Calu3 (cell line): Measurements from ENCODE around the gene SIGLEC6. TPM values are rescaled to one million over a fixed set of nuclear protein-coding genes. Genes with fewer than 3 reads are reported as not detected.

Experiments used
- BruUV-seq: library from RNA; stranded (reverse); fragments of 400-500 nt; replicated peaks from 2 replicates; lab custom pipeline; 2021; lab: Mats Ljungman, UMichigan
- CTCF ChIA-PET: fragments of 300-600 bp; sonication (Branson Sonifier 250); formaldehyde crosslinking; loops from one replicate; lab custom pipeline; 2022; ENCODE audit warnings: antibody characterized with exemption; lab: Charles Lee
- DNase-seq: peaks from one replicate; pipeline ENCODE4 v3.0.0; 2022
- H3K27ac Mint-ChIP-seq: one replicate; pipeline ENCODE4 v1.8.0; 2022; ENCODE audit warnings: mixed read lengths; ENCODE audit not compliant: unreplicated experiment
- H3K27me3 Mint-ChIP-seq: one replicate; pipeline ENCODE4 v1.8.0; 2022; ENCODE audit warnings: mixed read lengths; ENCODE audit not compliant: unreplicated experiment
- H3K36me3 Mint-ChIP-seq: one replicate; pipeline ENCODE4 v1.8.0; 2022; ENCODE audit warnings: mild to moderate bottlenecking, moderate library complexity, mixed read lengths; ENCODE audit not compliant: insufficient read depth, unreplicated experiment
- H3K4me1 Mint-ChIP-seq: one replicate; pipeline ENCODE4 v1.8.0; 2022; ENCODE audit warnings: mild to moderate bottlenecking, low read depth, mixed read lengths; ENCODE audit not compliant: unreplicated experiment
- H3K4me3 Mint-ChIP-seq: one replicate; pipeline ENCODE4 v1.8.0; 2022; ENCODE audit warnings: mild to moderate bottlenecking, low read depth, moderate library complexity, mixed read lengths; ENCODE audit not compliant: unreplicated experiment
- H3K9me3 Mint-ChIP-seq: one replicate; pipeline ENCODE4 v1.8.0; 2022; ENCODE audit warnings: low read depth, mixed read lengths; ENCODE audit not compliant: unreplicated experiment
- intact Hi-C: fragments of 100-400 bp; cut with micrococcal nuclease; formaldehyde crosslinking; loops from one replicate; pipeline ENCODE4 v1.10.0; 2022; ENCODE audit not compliant: unreplicated experiment
- total RNA-seq: library from RNA; stranded (reverse); gene quantifications from 2 replicates; pipeline ENCODE4 v1.2.3, GENCODE V29; 2022
- TF ChIP-seq, protein P1 (sequence below): fragments of 200-600 bp; IDR thresholded peaks from one replicate; pipeline ENCODE4 v1.8.0; 2022; ENCODE audit warnings: antibody characterized with exemption; ENCODE audit not compliant: unreplicated experiment

SIGLEC6 gene
- total RNA-seq, 1 experiment from 2014 or later: not detected

GRCh38 chr19:51489113-51489512 is 42.4 kb downstream of the SIGLEC6 start:
- Mint-ChIP-seq H3K36me3 (no peaks in the 10 kb centered on the region), H3K4me3 (no peak overlapping the region), H3K27me3 (peaks cover 27% of the 10 kb centered on the region), H3K27ac (no peak overlapping the region), H3K4me1 (no peaks in the 10 kb centered on the region), H3K9me3 (peaks cover 9% of the 10 kb centered on the region)
- intact Hi-C loops: no loop called here
- TF ChIP-seq, protein P1, sequence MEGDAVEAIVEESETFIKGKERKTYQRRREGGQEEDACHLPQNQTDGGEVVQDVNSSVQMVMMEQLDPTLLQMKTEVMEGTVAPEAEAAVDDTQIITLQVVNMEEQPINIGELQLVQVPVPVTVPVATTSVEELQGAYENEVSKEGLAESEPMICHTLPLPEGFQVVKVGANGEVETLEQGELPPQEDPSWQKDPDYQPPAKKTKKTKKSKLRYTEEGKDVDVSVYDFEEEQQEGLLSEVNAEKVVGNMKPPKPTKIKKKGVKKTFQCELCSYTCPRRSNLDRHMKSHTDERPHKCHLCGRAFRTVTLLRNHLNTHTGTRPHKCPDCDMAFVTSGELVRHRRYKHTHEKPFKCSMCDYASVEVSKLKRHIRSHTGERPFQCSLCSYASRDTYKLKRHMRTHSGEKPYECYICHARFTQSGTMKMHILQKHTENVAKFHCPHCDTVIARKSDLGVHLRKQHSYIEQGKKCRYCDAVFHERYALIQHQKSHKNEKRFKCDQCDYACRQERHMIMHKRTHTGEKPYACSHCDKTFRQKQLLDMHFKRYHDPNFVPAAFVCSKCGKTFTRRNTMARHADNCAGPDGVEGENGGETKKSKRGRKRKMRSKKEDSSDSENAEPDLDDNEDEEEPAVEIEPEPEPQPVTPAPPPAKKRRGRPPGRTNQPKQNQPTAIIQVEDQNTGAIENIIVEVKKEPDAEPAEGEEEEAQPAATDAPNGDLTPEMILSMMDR: no peak
- DNase-seq: no peak
- no TSS peak for BruUV-seq
- CTCF ChIA-PET: interaction anchor here (0.6 to 0.7 kb wide), 2 partner anchors 273 to 1066 kb away, joined by 4 to 8 read pairs; no protein-coding TSS in a partner anchor

DNA sequence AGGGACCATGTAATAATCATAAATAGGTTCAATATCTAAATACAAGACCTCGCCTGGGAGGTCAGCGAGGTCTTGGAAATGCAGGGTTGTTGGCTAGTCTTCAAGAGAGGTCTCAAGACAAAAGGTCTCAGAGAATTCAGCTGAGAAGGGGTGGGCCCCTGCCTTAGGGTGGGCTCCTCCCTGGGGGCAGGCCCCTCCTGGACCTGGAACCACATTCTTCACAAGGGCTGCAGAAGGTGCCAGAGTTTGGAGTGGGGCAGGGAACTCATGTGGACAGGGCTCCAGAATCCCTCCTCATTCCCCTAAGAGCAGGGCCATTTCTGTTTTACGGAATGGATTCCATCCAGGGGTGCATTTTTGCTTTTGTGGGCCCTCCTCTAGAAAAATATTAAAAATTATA is 43.0 kb downstream of the SIGLEC6 start:
- TF ChIP-seq, protein P1: no peak
- peaks cover 9% of the 10 kb centered on the region for H3K9me3 Mint-ChIP-seq
- CTCF ChIA-PET: interaction anchor here (0.5 kb wide), 1 partner anchor 200 kb away, joined by 3 read pairs; no protein-coding TSS in a partner anchor
- intact Hi-C loops: no loop called here
- no peak for DNase-seq
- no TSS peak for BruUV-seq
- H3K4me3 Mint-ChIP-seq: no peak overlapping the region
- H3K36me3 Mint-ChIP-seq: no peaks in the 10 kb centered on the region
- H3K27me3 Mint-ChIP-seq: peaks cover 24% of the 10 kb centered on the region
- no peaks in the 10 kb centered on the region for H3K4me1 Mint-ChIP-seq
- H3K27ac Mint-ChIP-seq: no peak overlapping the region

GRCh38 chr19:51485960-51486660 is 45.4 kb downstream of the SIGLEC6 start:
- H3K4me1 Mint-ChIP-seq: no peaks in the 10 kb centered on the region
- TF ChIP-seq, protein P1: no peak
- DNase-seq: no peak
- no peaks in the 10 kb centered on the region for H3K36me3 Mint-ChIP-seq
- intact Hi-C loops: no loop called here
- no peak overlapping the region for H3K4me3 Mint-ChIP-seq
- H3K9me3 Mint-ChIP-seq: peaks cover 6% of the 10 kb centered on the region
- CTCF ChIA-PET: interaction anchor here (0.6 kb wide), 1 partner anchor 171 kb away, joined by 4 read pairs; no protein-coding TSS in a partner anchor
- no peak overlapping the region for H3K27ac Mint-ChIP-seq
- no TSS peak for BruUV-seq
- H3K27me3 Mint-ChIP-seq: peaks cover 13% of the 10 kb centered on the region

DNA sequence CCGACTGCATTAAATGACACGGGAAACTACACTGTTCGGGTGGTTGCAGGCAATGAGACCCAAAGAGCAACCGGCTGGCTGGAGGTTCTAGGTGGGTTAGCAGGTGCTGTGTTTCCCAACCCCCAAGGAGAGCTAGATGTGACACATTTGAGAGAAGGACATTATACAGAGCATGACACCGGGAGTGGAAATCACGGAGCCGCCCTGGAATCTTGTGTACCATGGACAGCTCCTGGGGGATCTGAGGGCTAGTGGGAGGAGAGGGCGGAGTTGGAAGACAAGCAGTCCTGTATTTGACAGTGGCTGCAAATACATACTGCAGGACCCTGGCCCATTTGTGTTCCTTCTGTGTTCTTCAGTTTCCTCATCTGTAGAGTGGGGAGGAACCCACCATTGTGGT is 50.9 kb downstream of the SIGLEC6 start:
- CTCF ChIA-PET: no interaction called here
- no TSS peak for BruUV-seq
- Mint-ChIP-seq H3K27me3 (peaks cover 27% of the 10 kb centered on the region), H3K4me3 (no peak overlapping the region), H3K4me1 (peaks cover 12% of the 10 kb centered on the region), H3K36me3 (no peaks in the 10 kb centered on the region), H3K27ac (no peak overlapping the region), H3K9me3 (peaks cover 5% of the 10 kb centered on the region)
- TF ChIP-seq, protein P1: no peak
- peak; percentile 21 for DNase-seq
- intact Hi-C loops: no loop called here
